Skin epidermis (tissue), 12 donors: Measurements from ENCODE around the gene HOXB3.
"Not testable (repeated sequence)": the region's sequence is repeated elsewhere in the genome, so short reads cannot be mapped to it uniquely, and the experiment has no call there.

Experiments used
- H3K27ac ChIP-seq, 21 experiments: fragments of 200-600 bp; sonication (generic) in 11 of 21; one replicate each; pipeline ENCODE4 v1.5.0; 2020; ENCODE audit warnings: mild to moderate bottlenecking in 3 of 21, inconsistent platforms in 2 of 21, moderate library complexity in 2 of 21
- H3K4me3 ChIP-seq, 7 experiments: fragments of 200-600 bp; sonication (generic) in 2 of 7; one replicate each; pipeline ENCODE4 v1.5.0; 2020; ENCODE audit warnings: inconsistent platforms in 2 of 7, mild to moderate bottlenecking in 2 of 7, moderate library complexity in 1 of 7

Gene HOXB3

GRCh38 chr17:48543107-48543853 is 46.8 kb downstream of the HOXB3 start:
- peak overlapping the region; percentile 68 to 98 (median 87) for H3K27ac ChIP-seq

DNA sequence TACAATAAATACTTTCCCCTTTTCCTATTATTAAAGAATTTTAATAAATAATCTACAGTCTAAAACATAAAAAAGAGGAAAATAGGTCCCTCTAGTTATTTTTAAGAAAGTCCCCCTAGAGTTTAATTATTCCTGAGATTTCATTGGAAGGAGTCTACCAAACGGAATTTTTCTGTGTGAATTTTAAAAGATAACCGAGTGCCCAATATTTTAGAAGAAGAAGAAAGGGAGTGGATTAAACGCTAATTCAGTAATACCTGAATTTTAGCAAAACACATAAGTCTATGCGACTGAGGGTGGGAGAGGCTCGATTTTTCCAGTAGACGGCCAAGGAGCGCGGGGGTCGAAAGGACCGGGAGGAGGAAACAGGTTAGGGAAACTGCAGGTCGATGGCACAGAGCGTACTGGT is 47.3 kb downstream of the HOXB3 start:
- peak overlapping the region; percentile 68 to 98 (median 87) for H3K27ac ChIP-seq

More at GRCh38 chr17:48543107-48543853, 46.8 kb downstream of the HOXB3 start:
- peak overlapping the region; percentile 42 to 72 (median 51) for H3K4me3 ChIP-seq

DNA sequence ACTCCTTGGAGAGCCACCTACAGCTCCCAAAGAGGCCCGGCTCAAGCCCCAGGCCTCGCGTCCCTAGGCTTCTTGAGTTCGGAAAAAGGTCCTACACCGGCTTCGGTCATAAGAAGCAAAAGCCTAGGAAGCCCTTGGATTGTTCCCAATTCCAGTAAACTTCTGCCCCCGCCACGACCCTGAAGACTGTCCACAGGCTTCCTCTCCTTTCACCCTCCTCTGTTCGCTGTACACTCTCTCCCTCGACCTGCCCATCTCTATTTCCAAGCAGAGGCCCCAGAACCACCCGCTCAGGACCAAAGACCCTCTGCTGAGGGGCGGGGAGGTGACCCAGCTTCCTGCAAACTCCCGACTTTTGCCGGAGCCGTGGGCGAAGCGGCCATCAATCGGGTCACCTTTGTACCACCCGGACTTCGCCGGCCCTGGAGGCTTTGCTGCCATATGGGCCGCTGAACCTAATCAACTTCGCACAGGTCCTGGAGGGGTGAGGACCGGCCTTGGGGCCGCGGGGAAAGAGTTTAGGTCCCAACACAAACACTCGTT is 47.9 kb downstream of the HOXB3 start:
- Histone ChIP-seq H3K4me3 (peak overlapping the region; percentile 42 to 72 (median 51)), H3K27ac (peak overlapping the region; percentile 65 to 98 (median 87))

More for the DNA sequence above, 47.3 kb downstream of the HOXB3 start:
- H3K4me3 ChIP-seq: peak overlapping the region; percentile 42 to 72 (median 51)

GRCh38 chr17:48541577-48542113 is 48.4 kb downstream of the HOXB3 start:
- H3K4me3 ChIP-seq: peak overlapping the region; percentile 42 to 72 (median 51)

GRCh38 chr17:48541036-48541576 is 48.9 kb downstream of the HOXB3 start:
- peak overlapping the region; percentile 65 to 98 (median 87) for H3K27ac ChIP-seq
- H3K4me3 ChIP-seq: peak overlapping the region; percentile 42 to 72 (median 51)

More at GRCh38 chr17:48541577-48542113, 48.4 kb downstream of the HOXB3 start:
- H3K27ac ChIP-seq: peak overlapping the region; percentile 65 to 98 (median 87)

GRCh38 chr17:48540213-48540612 is 49.8 kb downstream of the HOXB3 start:
- Histone ChIP-seq H3K4me3 (no peak overlapping the region), H3K27ac (peak overlapping the region in 1 of 21 experiments; percentile 31)

- Histone ChIP-seq H3K4me3 (no peak overlapping the region), H3K27ac (peak overlapping the region in 1 of 21 experiments; percentile 40)
Observed at GRCh38 chr17:48539177-48539576, 50.9 kb downstream of the HOXB3 start.

GRCh38 chr17:48537316-48537715 is 52.7 kb downstream of the HOXB3 start:
- peak overlapping the region in 1 of 21 experiments; percentile 6 for H3K27ac ChIP-seq

GRCh38 chr17:48535793-48536559 is 54.1 kb downstream of the HOXB3 start:
- H3K4me3 ChIP-seq, H3K27ac ChIP-seq: not testable (repeated sequence)

More at GRCh38 chr17:48537316-48537715, 52.7 kb downstream of the HOXB3 start:
- H3K4me3 ChIP-seq: no peak overlapping the region

DNA sequence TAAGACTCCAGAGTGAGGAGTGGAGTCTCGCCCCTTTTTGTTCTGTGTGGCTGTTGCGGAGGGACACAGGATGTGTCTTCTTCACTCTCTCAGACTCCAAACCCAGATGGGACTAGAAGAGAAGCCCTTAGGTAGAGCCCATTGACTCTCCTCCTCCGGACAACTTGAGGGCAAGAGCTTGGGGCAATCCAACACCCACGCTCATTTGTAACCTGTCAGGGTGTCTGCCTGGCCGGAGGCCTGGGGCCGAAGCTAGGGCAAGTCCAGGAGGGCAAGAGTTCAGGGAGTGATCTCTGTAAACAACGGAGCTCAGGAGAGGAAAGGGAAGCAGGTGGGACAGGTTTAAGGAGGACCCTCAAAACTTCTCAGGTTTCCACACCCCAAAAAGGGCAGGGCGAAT is 57.8 kb downstream of the HOXB3 start:
- Histone ChIP-seq H3K4me3 (no peak overlapping the region), H3K27ac (no peak overlapping the region)

- H3K27ac ChIP-seq: peak within 1 kb of the TSS in 3 of 21 experiments; percentile 49 to 69 (median 68)
- no peak within 1 kb of the TSS for H3K4me3 ChIP-seq
Observed at GRCh38 chr17:48530887-48531272, 59.2 kb downstream of the HOXB3 start, which contains the start of gene HOXB1. Gene HOXB1 (minus strand): TSS chr17:48531011. CDS start chr17:48530904, 107 bp downstream.

DNA sequence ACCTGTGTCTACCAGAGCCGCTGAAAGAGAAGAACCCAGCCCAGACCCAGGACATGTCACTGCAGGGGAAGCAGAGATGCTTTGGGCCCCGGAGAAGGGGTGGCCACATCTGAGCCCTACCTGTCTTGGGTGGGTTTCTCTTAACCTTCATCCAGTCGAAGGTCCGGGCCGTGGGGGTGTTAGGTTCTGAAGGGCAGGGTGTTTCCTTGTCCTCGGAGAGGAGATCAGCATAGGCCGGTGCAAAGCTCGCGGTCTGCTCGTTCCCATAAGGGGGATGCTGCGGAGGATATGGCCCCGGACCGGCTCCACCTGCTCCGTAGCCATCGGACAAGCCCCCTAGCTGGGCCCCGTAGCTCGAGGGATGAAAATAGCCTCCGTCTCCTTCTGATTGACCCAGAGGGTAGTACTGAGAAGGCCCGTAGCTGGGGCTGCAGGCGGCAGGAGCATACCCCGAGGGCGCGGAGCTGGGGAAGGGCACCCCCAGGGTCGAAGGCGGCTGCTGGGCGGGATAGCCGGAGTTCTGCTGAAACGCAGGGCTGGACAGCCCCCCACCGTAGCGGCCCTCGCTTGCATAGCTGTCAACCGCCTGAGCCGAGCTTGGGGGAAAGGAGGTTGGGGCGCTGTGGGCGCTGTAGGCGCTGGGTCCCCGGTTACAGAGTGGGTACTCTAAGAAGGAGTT is 59.7 kb downstream of the HOXB3 start:
- H3K27ac ChIP-seq: no peak overlapping the region
- H3K4me3 ChIP-seq: no peak overlapping the region

- Histone ChIP-seq H3K4me3 (no peak overlapping the region), H3K27ac (peak overlapping the region in 4 of 21 experiments; percentile 49 to 69 (median 66))
Observed at GRCh38 chr17:48529683-48530009, 60.4 kb downstream of the HOXB3 start.

GRCh38 chr17:48528936-48529682 is 60.9 kb downstream of the HOXB3 start:
- Histone ChIP-seq H3K27ac (peak overlapping the region in 4 of 21 experiments; percentile 49 to 69 (median 66)), H3K4me3 (no peak overlapping the region)

- Histone ChIP-seq H3K27ac (no peak overlapping the region), H3K4me3 (no peak overlapping the region)
Observed at GRCh38 chr17:48528153-48528935, 61.7 kb downstream of the HOXB3 start.

DNA sequence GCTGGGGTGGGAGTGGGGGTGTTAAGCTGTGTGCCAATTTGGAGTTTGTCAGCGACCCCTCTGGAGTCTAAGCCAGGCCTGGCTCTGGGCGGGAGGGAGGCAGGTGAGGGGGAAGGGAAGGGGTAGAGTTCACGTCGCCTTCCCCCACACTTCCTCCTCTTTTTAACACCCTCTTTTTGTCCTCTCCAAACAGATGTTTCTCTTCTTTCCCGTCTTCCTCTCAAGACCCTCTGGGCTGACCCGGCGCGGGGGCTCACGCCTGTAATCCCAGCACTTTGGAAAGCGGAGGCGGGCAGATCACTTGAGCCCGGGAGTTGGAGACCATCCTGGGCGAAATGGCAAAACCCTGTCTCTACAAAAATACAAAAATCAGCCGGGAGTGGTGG is 62.5 kb downstream of the HOXB3 start:
- Histone ChIP-seq H3K4me3 (no peak overlapping the region), H3K27ac (no peak overlapping the region)

GRCh38 chr17:48526608-48527546 is 63.2 kb downstream of the HOXB3 start:
- no peak overlapping the region for H3K4me3 ChIP-seq
- no peak overlapping the region for H3K27ac ChIP-seq
